GM12878 (cell line): ENCODE results near the gene MYBPC1. TPM values are rescaled to one million over a fixed set of nuclear protein-coding genes. Genes with fewer than 3 reads are reported as not detected.

Experiments used
- ATAC-seq: fragments of 200-7000 bp; cut with Tn5 transposase; 3 replicates; pipeline ENCODE4 v1.9.1; 2020; ENCODE audit warnings: mild to moderate bottlenecking, moderate library complexity
- BruUV-seq: library from RNA; stranded (reverse); fragments of 400-500 nt; replicated peaks from 2 replicates; lab custom pipeline; 2021; lab: Mats Ljungman, UMichigan
- CTCF ChIA-PET: fragments of 300-600 bp; sonication (Branson Sonifier 250); formaldehyde crosslinking; extraction: SDS; loops from one replicate; lab custom pipeline; 2021; ENCODE audit warnings: inconsistent platforms; lab: Yijun Ruan, JAX
- POLR2A ChIA-PET: fragments of 350-600 bp; formaldehyde crosslinking; extraction: SDS; loops from one replicate; lab custom pipeline; 2021; ENCODE audit warnings: inconsistent platforms; lab: Charles Lee
- RAD21 ChIA-PET: fragments of 300-600 bp; sonication (Branson Sonifier 250); formaldehyde crosslinking; loops from one replicate; lab custom pipeline; 2023; ENCODE audit warnings: antibody characterized with exemption; ENCODE audit not compliant: unreplicated experiment; lab: Charles Lee
- SMC1A ChIA-PET: fragments of 300-600 bp; sonication (Branson Sonifier 250); formaldehyde crosslinking; loops from one replicate; lab custom pipeline; 2023; ENCODE audit not compliant: unreplicated experiment, uncharacterized antibody; lab: Charles Lee
- DNase-seq: peaks from one replicate; pipeline ENCODE4 v3.0.0-alpha.2; 2011; ENCODE audit warnings: low read depth, low spot score
- FAIRE-seq: peaks from 3 replicates; lab custom pipeline; 2011; peaks lifted over from hg19 to GRCh38; lab: Jason Lieb, UNC
- H2AFZ ChIP-seq: 2 replicates; pipeline ENCODE4 v1.6.0; 2011; ENCODE audit warnings: low read depth, low read length, control low read depth; ENCODE audit not compliant: control insufficient read depth
- H3K27ac ChIP-seq: 2 replicates; pipeline ENCODE4 v1.5.1; 2011; ENCODE audit warnings: control low read depth; ENCODE audit not compliant: control insufficient read depth, insufficient read depth
- H3K27me3 ChIP-seq, 2 experiments: replicated peaks in 1 of 2; 2 replicates each; pipeline versions ENCODE4 v1.6.0 to v1.6.1; 2011; ENCODE audit warnings: low read length in 1 of 2; ENCODE audit not compliant: control insufficient read depth in 2 of 2, insufficient read depth in 2 of 2
- H3K36me3 ChIP-seq, 2 experiments: 2 replicates each; pipeline ENCODE4 v1.5.1; 2011; ENCODE audit warnings: low read length in 1 of 2; ENCODE audit not compliant: control insufficient read depth in 2 of 2, insufficient read depth in 2 of 2
- H3K4me1 ChIP-seq: 2 replicates; pipeline ENCODE4 v1.6.1; 2011; ENCODE audit warnings: mild to moderate bottlenecking, low read length, moderate library complexity, mixed read lengths; ENCODE audit not compliant: control insufficient read depth, insufficient read depth
- H3K4me2 ChIP-seq: 2 replicates; pipeline ENCODE4 v1.6.0; 2011; ENCODE audit warnings: control low read depth; ENCODE audit not compliant: control insufficient read depth, insufficient read depth
- H3K4me3 ChIP-seq: fragments of 200-600 bp; sonication (generic); 2 replicates; pipeline ENCODE4 v1.5.1; 2016
- H3K79me2 ChIP-seq: 2 replicates; pipeline ENCODE4 v1.6.0; 2011; ENCODE audit warnings: low read length; ENCODE audit not compliant: control insufficient read depth, insufficient read depth
- H3K9ac ChIP-seq: 2 replicates; pipeline ENCODE4 v1.8.0; 2011; ENCODE audit warnings: low read length, control low read depth, mixed read lengths; ENCODE audit not compliant: control insufficient read depth, insufficient read depth
- H3K9me3 ChIP-seq: replicated peaks from 3 replicates; pipeline ENCODE4 v1.5.1; 2011; ENCODE audit warnings: mild to moderate bottlenecking, low read length; ENCODE audit not compliant: control insufficient read depth, insufficient read depth
- H4K20me1 ChIP-seq: 2 replicates; pipeline ENCODE4 v1.6.0; 2011; ENCODE audit not compliant: control insufficient read depth, insufficient read depth
- DPF2 ChIP-seq: fragments of 450-650 bp; IDR thresholded peaks from 2 replicates; pipeline ENCODE4 v1.6.1; 2017; ENCODE audit warnings: mild to moderate bottlenecking
- ESRRA ChIP-seq: IDR thresholded peaks from 2 replicates; pipeline ENCODE4 v1.6.1; 2012; ENCODE audit warnings: mild to moderate bottlenecking, low read length, improper control_type of control experiment
- FOXM1 ChIP-seq: IDR thresholded peaks from 2 replicates; pipeline ENCODE4 v1.6.1; 2012; ENCODE audit warnings: low read depth, mild to moderate bottlenecking, inconsistent platforms, low read length, moderate library complexity
- IKZF1 ChIP-seq: fragments of 450-650 bp; conservative IDR thresholded peaks from 2 replicates; pipeline ENCODE4 v1.6.1; 2017; ENCODE audit warnings: antibody characterized with exemption, mild to moderate bottlenecking
- JUND ChIP-seq: IDR thresholded peaks from 2 replicates; pipeline ENCODE4 v1.6.1; 2012; ENCODE audit warnings: low read depth, mild to moderate bottlenecking, low read length, improper control_type of control experiment, moderate library complexity
- MXI1 ChIP-seq: fragments of 150-350 bp; IDR thresholded peaks from 2 replicates; pipeline ENCODE4 v1.6.1; 2011; ENCODE audit warnings: low read depth, mild to moderate bottlenecking, inconsistent platforms, low read length, improper control_type of control experiment
- PAX8 ChIP-seq: fragments of 450-650 bp; IDR thresholded peaks from 2 replicates; pipeline ENCODE4 v1.6.1; 2017; ENCODE audit warnings: mild to moderate bottlenecking, moderate library complexity
- RB1 ChIP-seq: fragments of 450-650 bp; formaldehyde crosslinking; IDR thresholded peaks from 2 replicates; pipeline ENCODE4 v1.6.1; 2017; ENCODE audit warnings: mild to moderate bottlenecking, borderline replicate concordance
- RELA ChIP-seq: fragments of 450-650 bp; IDR thresholded peaks from 2 replicates; pipeline ENCODE4 v1.8.0; 2014; ENCODE audit warnings: borderline replicate concordance; ENCODE audit not compliant: partially characterized antibody
- SMC3 ChIP-seq: IDR thresholded peaks from 2 replicates; pipeline ENCODE4 v1.6.1; 2011; ENCODE audit warnings: low read length, improper control_type of control experiment, borderline replicate concordance
- TAF1 ChIP-seq: IDR thresholded peaks from 2 replicates; pipeline ENCODE4 v1.6.1; 2011; ENCODE audit warnings: mild to moderate bottlenecking, low read depth, low read length, borderline replicate concordance
- WRNIP1 ChIP-seq: IDR thresholded peaks from 2 replicates; pipeline ENCODE4 v1.6.1; 2011; ENCODE audit warnings: low read depth, low read length, improper control_type of control experiment, borderline replicate concordance
- ZBED1 ChIP-seq: IDR thresholded peaks from 2 replicates; pipeline ENCODE4 v1.6.1; 2016; ENCODE audit warnings: borderline replicate concordance
- ZNF217 ChIP-seq: fragments of 450-650 bp; IDR thresholded peaks from 2 replicates; pipeline ENCODE4 v1.6.1; 2017; ENCODE audit warnings: antibody characterized with exemption, mild to moderate bottlenecking
- ZNF622 ChIP-seq: fragments of 450-650 bp; IDR thresholded peaks from 2 replicates; pipeline ENCODE4 v1.6.1; 2017; ENCODE audit warnings: mild to moderate bottlenecking, inconsistent platforms
- WGBS: methylation state at CpG from one replicate; pipeline ENCODE4 v1.1.6; 2016; ENCODE audit warnings: low lambda C conversion rate; ENCODE audit not compliant: insufficient replicate concordance, insufficient coverage; ENCODE audit errors: missing lambda C conversion rate; 5-methylcytosine and 5-hydroxymethylcytosine counted together
- in situ Hi-C: fragments of 300-500 bp; cut with MboI; formaldehyde crosslinking; loops from 9 replicates; pipeline ENCODE4 v1.14.3; 2018; ENCODE audit warnings: mixed read lengths
- intact Hi-C: fragments of 100-400 bp; cut with micrococcal nuclease; formaldehyde crosslinking; loops from one replicate; pipeline ENCODE4 v1.14.2; 2022; ENCODE audit not compliant: unreplicated experiment
- polyA plus RNA-seq, 11 experiments: library from polyadenylated mRNA; depleted of rRNA in 4 of 11; unstranded in 6 of 11; stranded (reverse) in 5 of 11; fragments of >200 nt; fragmentation: Nextera tagmentation in 4 of 11; fragmentation: Illumina TruSeq in 1 of 11; extraction: Ambion mirVana in 4 of 11; extraction: Trizol in 1 of 11; gene quantifications; 1 replicate in 1 of 11; 2 replicates in 10 of 11; pipeline versions ENCODE4 v1.2.1 to v1.2.3, GENCODE V29; 2011 to 2016; ENCODE audit warnings: inconsistent platforms in 2 of 11, missing spikeins in 2 of 11, low read depth in 1 of 11
- total RNA-seq, 4 experiments: library from RNA; depleted of rRNA in 3 of 4; stranded (reverse); fragments of >200 nt in 3 of 4; fragmentation: Illumina TruSeq in 1 of 4; extraction: Trizol in 1 of 4; gene quantifications; 2 replicates each; pipeline versions ENCODE4 v1.2.1 to v1.2.3, GENCODE V29; 2013 to 2021
- TF ChIP-seq, protein P1 (sequence below): fragments of 450-650 bp; IDR thresholded peaks from 2 replicates; pipeline ENCODE4 v1.6.1; 2017; ENCODE audit warnings: mild to moderate bottlenecking, low read depth, inconsistent platforms; ENCODE audit not compliant: poor library complexity, severe bottlenecking
- TF ChIP-seq, protein P2 (sequence below): fragments of 450-650 bp; IDR thresholded peaks from 2 replicates; pipeline ENCODE4 v1.6.1; 2016; ENCODE audit warnings: mild to moderate bottlenecking
- TF ChIP-seq, protein P3 (sequence below): IDR thresholded peaks from 2 replicates; pipeline ENCODE4 v1.6.1; 2012; ENCODE audit warnings: mild to moderate bottlenecking, low read depth, low read length

Gene MYBPC1
- total and polyA plus RNA-seq, 10 of the 15 experiments (the other 5 are each of a cell fraction or from before 2014, with no cell fraction given): not detected

DNA sequence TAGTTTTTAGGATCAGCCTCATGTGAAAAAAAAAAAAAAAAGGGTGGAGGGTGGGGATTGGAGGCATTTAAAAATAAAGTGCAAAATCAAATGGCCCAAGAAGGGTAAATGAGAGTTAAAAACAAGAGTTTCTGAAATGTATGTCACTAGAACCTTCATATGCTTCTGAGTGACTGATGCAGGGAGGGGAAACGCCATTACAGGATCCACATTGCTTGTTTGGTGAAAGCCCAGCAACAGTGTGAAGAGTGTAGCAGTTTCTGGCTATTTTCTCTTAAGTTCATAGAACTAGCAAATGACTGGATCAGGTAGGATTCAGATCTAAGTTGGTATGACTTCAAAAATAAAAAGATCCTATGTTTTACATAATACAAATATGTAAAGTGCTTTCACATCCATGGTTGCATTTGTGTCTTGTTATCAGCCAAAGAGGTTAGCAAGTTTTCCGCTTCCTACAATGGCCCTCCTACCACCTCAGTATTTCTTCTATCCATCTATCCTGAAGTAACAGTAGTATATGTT lies 105.6 kb downstream of the MYBPC1 start:
- CTCF ChIA-PET: interaction anchor here (0.6 to 1.0 kb wide), 2 partner anchors 14 to 25 kb away, joined by 3 read pairs; no protein-coding TSS in a partner anchor
- RAD21 ChIA-PET: no interaction called here
- in situ Hi-C loops: no loop called here
- WGBS: 95% methylated on average over 2 of the region's 2 CpGs
- no peaks in the 10 kb centered on the region for H3K79me2 ChIP-seq
- H3K9ac ChIP-seq: no peak overlapping the region
- peaks cover 4% of the 10 kb centered on the region for H3K4me1 ChIP-seq
- no peaks in the 10 kb centered on the region for H3K9me3 ChIP-seq
- TF ChIP-seq, protein P1, sequence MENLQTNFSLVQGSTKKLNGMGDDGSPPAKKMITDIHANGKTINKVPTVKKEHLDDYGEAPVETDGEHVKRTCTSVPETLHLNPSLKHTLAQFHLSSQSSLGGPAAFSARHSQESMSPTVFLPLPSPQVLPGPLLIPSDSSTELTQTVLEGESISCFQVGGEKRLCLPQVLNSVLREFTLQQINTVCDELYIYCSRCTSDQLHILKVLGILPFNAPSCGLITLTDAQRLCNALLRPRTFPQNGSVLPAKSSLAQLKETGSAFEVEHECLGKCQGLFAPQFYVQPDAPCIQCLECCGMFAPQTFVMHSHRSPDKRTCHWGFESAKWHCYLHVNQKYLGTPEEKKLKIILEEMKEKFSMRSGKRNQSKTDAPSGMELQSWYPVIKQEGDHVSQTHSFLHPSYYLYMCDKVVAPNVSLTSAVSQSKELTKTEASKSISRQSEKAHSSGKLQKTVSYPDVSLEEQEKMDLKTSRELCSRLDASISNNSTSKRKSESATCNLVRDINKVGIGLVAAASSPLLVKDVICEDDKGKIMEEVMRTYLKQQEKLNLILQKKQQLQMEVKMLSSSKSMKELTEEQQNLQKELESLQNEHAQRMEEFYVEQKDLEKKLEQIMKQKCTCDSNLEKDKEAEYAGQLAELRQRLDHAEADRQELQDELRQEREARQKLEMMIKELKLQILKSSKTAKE: no peak
- TF ChIP-seq ESRRA (no peak), FOXM1 (no peak), MXI1 (no peak), ZNF622 (no peak), ZBED1 (no peak), SMC3 (no peak), TAF1 (no peak), WRNIP1 (no peak), IKZF1 (no peak), ZNF217 (no peak), PAX8 (no peak), RELA (no peak), RB1 (no peak), DPF2 (no peak), JUND (no peak)
- TF ChIP-seq, protein P2, sequence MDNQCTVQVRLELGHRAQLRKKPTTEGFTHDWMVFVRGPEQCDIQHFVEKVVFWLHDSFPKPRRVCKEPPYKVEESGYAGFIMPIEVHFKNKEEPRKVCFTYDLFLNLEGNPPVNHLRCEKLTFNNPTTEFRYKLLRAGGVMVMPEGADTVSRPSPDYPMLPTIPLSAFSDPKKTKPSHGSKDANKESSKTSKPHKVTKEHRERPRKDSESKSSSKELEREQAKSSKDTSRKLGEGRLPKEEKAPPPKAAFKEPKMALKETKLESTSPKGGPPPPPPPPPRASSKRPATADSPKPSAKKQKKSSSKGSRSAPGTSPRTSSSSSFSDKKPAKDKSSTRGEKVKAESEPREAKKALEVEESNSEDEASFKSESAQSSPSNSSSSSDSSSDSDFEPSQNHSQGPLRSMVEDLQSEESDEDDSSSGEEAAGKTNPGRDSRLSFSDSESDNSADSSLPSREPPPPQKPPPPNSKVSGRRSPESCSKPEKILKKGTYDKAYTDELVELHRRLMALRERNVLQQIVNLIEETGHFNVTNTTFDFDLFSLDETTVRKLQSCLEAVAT: no peak
- TF ChIP-seq, protein P3, sequence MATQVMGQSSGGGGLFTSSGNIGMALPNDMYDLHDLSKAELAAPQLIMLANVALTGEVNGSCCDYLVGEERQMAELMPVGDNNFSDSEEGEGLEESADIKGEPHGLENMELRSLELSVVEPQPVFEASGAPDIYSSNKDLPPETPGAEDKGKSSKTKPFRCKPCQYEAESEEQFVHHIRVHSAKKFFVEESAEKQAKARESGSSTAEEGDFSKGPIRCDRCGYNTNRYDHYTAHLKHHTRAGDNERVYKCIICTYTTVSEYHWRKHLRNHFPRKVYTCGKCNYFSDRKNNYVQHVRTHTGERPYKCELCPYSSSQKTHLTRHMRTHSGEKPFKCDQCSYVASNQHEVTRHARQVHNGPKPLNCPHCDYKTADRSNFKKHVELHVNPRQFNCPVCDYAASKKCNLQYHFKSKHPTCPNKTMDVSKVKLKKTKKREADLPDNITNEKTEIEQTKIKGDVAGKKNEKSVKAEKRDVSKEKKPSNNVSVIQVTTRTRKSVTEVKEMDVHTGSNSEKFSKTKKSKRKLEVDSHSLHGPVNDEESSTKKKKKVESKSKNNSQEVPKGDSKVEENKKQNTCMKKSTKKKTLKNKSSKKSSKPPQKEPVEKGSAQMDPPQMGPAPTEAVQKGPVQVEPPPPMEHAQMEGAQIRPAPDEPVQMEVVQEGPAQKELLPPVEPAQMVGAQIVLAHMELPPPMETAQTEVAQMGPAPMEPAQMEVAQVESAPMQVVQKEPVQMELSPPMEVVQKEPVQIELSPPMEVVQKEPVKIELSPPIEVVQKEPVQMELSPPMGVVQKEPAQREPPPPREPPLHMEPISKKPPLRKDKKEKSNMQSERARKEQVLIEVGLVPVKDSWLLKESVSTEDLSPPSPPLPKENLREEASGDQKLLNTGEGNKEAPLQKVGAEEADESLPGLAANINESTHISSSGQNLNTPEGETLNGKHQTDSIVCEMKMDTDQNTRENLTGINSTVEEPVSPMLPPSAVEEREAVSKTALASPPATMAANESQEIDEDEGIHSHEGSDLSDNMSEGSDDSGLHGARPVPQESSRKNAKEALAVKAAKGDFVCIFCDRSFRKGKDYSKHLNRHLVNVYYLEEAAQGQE: no peak
- intact Hi-C loops: no loop called here
- no peak overlapping the region for H3K4me2 ChIP-seq
- no peak for DNase-seq
- H2AFZ ChIP-seq: no peak overlapping the region
- no peaks in the 10 kb centered on the region for H3K27me3 ChIP-seq
- H3K4me3 ChIP-seq: no peak overlapping the region; the same call in 1 of the 2 replicates
- FAIRE-seq: no peak
- POLR2A ChIA-PET: interaction anchor here (0.6 to 1.0 kb wide), 2 partner anchors 24 to 663 kb away, joined by 5 read pairs; no protein-coding TSS in a partner anchor
- ATAC-seq: no peak
- no peaks in the 10 kb centered on the region for H4K20me1 ChIP-seq
- SMC1A ChIA-PET: interaction anchor here (0.6 kb wide), 3 partner anchors 19 to 88 kb away, joined by 3 read pairs; no protein-coding TSS in a partner anchor
- no peaks in the 10 kb centered on the region for H3K36me3 ChIP-seq
- no TSS peak for BruUV-seq
- no peak overlapping the region for H3K27ac ChIP-seq
